ENCODE results near the gene ABCD4. TPM values are rescaled to one million over a fixed set of nuclear protein-coding genes. Genes with fewer than 3 reads are reported as not detected.

Gene ABCD4
- total and polyA plus RNA-seq, 8 donors = 37.0 to 136 (median 118) TPM

DNA sequence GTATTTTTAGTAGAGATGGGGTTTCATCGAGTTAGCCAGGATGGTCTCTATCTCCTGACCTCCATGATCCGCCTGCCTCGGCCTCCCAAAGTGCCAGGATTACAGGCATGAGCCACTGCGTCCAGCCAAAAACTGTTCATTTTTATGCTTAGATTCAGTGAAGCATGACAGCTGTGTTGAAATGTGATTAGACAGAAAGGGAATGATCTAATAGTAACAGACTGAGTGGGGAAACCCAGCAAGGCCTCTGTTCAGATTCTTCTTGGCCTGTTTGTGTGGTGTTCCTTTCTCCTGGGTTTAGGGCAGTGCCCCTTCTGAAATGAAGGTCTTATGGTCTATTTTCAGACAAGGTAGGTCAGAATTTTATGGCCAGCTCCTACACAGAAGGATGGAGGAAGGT, 11.8 kb upstream of the ABCD4 start:
- TF ChIP-seq, protein P1, sequence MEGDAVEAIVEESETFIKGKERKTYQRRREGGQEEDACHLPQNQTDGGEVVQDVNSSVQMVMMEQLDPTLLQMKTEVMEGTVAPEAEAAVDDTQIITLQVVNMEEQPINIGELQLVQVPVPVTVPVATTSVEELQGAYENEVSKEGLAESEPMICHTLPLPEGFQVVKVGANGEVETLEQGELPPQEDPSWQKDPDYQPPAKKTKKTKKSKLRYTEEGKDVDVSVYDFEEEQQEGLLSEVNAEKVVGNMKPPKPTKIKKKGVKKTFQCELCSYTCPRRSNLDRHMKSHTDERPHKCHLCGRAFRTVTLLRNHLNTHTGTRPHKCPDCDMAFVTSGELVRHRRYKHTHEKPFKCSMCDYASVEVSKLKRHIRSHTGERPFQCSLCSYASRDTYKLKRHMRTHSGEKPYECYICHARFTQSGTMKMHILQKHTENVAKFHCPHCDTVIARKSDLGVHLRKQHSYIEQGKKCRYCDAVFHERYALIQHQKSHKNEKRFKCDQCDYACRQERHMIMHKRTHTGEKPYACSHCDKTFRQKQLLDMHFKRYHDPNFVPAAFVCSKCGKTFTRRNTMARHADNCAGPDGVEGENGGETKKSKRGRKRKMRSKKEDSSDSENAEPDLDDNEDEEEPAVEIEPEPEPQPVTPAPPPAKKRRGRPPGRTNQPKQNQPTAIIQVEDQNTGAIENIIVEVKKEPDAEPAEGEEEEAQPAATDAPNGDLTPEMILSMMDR (IDR thresholded peaks at IDR 0.05) = no peak
- H3K9me3 ChIP-seq = no peaks in the 10 kb centered on the region
- H3K4me3 ChIP-seq = no peak overlapping the region
- no peaks in the 10 kb centered on the region for H3K4me1 ChIP-seq
- intact Hi-C loops (cut with DNase I) = no loop called here
- no peaks in the 10 kb centered on the region for H3K27me3 ChIP-seq
- no peaks in the 10 kb centered on the region for H3K36me3 ChIP-seq
- DNase-seq (no peak), ATAC-seq (no peak)
- no peak overlapping the region for H3K27ac ChIP-seq

DNA sequence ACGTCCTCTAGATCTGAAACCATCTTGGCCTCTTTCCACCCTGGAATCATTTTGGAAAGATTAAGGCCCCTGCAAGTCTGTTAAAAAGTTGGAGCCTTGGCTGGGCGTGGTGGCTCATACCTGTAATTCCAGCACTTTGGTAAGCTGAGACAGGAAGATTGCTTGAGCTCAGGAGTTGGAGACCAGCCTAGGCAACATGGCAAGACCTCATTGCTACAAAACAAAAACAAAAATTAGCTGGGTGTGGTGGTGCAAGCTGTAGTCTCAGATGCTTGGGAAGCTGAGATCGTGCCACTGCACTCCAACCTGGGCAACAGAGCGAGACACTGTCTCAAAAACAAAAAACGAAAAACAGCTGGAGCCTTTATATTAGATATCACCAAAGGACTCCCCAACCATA, 10.9 kb upstream of the ABCD4 start:
- intact Hi-C loops (cut with DNase I) = no loop called here
- no peaks in the 10 kb centered on the region for H3K9me3 ChIP-seq

DNA sequence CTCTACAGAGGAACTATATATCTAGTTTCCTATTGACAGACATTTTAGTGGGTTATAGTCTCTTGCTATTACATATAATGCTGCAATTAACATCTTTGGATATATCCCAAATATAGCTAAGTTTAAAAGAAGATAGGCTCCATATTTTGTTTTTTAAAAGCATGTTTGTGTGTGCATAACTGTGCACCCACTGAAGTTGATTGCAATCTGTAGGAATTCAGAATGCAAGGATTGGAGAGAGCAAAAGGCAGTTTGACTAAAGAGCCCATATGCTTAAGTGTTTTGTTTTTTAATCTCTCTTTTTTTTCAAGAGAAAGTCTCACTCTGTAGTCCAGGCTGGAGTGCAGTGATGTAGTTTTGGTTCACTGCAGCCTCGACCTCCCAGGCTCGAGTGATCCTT, 9.4 kb upstream of the ABCD4 start:
- Histone ChIP-seq H3K4me3 (no peak overlapping the region), H3K36me3 (no peaks in the 10 kb centered on the region), H3K9me3 (no peaks in the 10 kb centered on the region), H3K4me1 (no peaks in the 10 kb centered on the region), H3K27me3 (no peaks in the 10 kb centered on the region), H3K27ac (no peak overlapping the region)
- intact Hi-C loops (cut with DNase I) = no loop called here
- ATAC-seq (no peak), DNase-seq (no peak)
- TF ChIP-seq, protein P1 (IDR thresholded peaks at IDR 0.05) = no peak

More for the DNA sequence above, 10.9 kb upstream of the ABCD4 start:
- TF ChIP-seq, protein P1 (IDR thresholded peaks at IDR 0.05) = no peak
- Histone ChIP-seq H3K27me3 (no peaks in the 10 kb centered on the region), H3K4me1 (no peaks in the 10 kb centered on the region), H3K27ac (no peak overlapping the region), H3K4me3 (no peak overlapping the region), H3K36me3 (no peaks in the 10 kb centered on the region)
- DNase-seq (no peak), ATAC-seq (no peak)

DNA sequence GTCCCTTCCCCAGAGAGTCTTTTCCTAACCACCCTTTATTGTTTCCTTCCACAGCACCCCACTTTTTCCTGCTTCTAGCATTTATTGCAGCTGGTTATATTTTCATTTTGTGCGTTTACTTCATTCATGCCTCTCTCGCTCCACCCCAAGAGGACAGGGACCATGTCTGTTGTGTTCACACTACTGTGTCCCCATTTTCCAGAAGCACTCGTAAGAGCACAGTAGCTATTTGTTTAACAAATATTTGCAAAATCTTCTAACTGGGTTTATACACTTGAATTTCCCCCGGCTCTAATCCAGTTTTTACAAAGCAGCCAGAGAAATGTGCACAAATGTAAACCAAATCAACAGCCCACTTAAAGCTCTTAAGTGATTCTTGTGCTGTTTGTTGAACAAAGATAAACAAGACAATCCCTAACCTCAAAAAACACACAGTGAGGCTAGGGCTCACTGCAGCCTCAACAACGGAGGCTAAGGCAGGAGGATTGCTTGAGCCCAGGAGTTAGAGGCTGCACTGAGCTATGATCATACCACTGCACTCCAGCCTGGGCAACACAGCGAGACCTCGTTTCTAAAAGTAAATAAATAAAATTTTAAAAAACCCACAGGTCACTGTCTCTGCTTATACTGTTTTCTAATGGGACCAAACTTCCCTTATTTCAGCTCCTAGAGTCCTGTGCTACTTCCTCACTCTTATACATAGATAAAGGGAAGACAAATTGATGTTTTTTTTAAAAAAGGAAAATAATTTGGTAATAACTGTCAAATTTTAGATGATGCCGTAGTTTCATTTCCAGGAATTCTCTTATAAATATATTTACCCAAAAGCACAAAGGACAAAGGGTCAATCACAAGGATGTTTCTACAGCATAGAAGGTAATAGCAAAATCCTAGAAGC, 6.6 kb upstream of the ABCD4 start:
- no peak for DNase-seq

DNA sequence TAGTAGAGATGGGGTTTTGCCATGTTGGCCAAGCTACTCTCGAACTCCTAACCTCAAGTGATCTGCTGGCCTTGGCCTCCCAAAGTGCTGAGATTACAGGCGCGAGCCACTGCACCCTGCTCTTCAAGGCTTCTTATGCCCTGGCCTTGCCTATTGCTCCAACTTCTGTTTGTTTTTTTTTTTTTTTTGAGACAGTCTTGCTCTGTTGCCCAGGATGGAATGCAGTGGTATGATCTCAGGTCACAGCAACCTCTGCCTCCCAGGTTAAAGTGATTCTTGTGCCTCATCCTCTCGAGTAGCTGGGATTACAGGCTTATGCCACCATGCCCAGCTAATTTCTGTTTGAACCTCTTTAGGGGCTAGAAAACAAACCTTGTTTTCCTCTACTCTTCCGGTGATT, 6.0 kb upstream of the ABCD4 start:
- Histone ChIP-seq H3K4me3 (no peak overlapping the region), H3K9me3 (no peaks in the 10 kb centered on the region), H3K27me3 (no peaks in the 10 kb centered on the region), H3K36me3 (no peaks in the 10 kb centered on the region), H3K27ac (no peak overlapping the region), H3K4me1 (peaks cover 0 to 1% of the 10 kb centered on the region in 2 donors)
- intact Hi-C loops (cut with DNase I) = no loop called here
- no peak for DNase-seq
- ATAC-seq = peak; percentile 59
- TF ChIP-seq, protein P1 (IDR thresholded peaks at IDR 0.05) = no peak

More for the DNA sequence above, 6.6 kb upstream of the ABCD4 start:
- ATAC-seq = peak; percentile 56
- intact Hi-C loops (cut with DNase I) = no loop called here
- Histone ChIP-seq H3K9me3 (no peaks in the 10 kb centered on the region), H3K4me1 (no peaks in the 10 kb centered on the region), H3K27me3 (no peaks in the 10 kb centered on the region), H3K4me3 (no peak overlapping the region), H3K27ac (no peak overlapping the region), H3K36me3 (no peaks in the 10 kb centered on the region)
- TF ChIP-seq, protein P1 (IDR thresholded peaks at IDR 0.05) = no peak

Measured in left lung (tissue), 10 donors.